IMR-90 (cell line): ENCODE measurements around the gene FAM89B. TPM values are rescaled to one million over a fixed set of nuclear protein-coding genes. Genes with fewer than 3 reads are reported as not detected.

Experiments
- ATAC-seq: fragments of 200-7000 bp; cut with Tn5 transposase; 2 replicates; pipeline ENCODE4 v1.9.1; 2020; ENCODE audit warnings: low read depth, mild to moderate bottlenecking, moderate library complexity
- BruUV-seq: library from RNA; stranded (reverse); fragments of 400-500 nt; replicated peaks from 2 replicates; lab custom pipeline; 2021; lab: Mats Ljungman, UMichigan
- CTCF ChIA-PET: fragments of 300-600 bp; formaldehyde crosslinking; extraction: SDS; loops from one replicate; lab custom pipeline; 2021; ENCODE audit warnings: antibody characterized with exemption; lab: Yijun Ruan, JAX
- POLR2A ChIA-PET: fragments of 300-600 bp; sonication (Branson Sonifier 250); formaldehyde crosslinking; loops from one replicate; lab custom pipeline; 2022; ENCODE audit warnings: antibody characterized with exemption; ENCODE audit not compliant: unreplicated experiment; lab: Charles Lee
- DNase-seq: peaks from one replicate; pipeline ENCODE4 v3.0.0; 2013
- H2AFZ ChIP-seq: replicated peaks from 2 replicates; pipeline ENCODE3; 2013; ENCODE audit warnings: low read length, mild to moderate bottlenecking; ENCODE audit not compliant: poor library complexity
- H2AK5ac ChIP-seq: 2 replicates; pipeline ENCODE4 v1.6.1; 2013; ENCODE audit warnings: low read depth, low read length, inconsistent platforms
- H2AK9ac ChIP-seq: replicated peaks from 2 replicates; pipeline ENCODE3; 2013; ENCODE audit warnings: mild to moderate bottlenecking, low read depth, low read length, moderate library complexity; ENCODE audit not compliant: poor library complexity
- H2BK120ac ChIP-seq: 2 replicates; pipeline ENCODE4 v1.6.1; 2013; ENCODE audit warnings: low read depth, low read length, inconsistent platforms
- H2BK15ac ChIP-seq: 3 replicates; pipeline ENCODE4 v1.6.1; 2013; ENCODE audit warnings: low read depth, low read length, inconsistent platforms
- H2BK20ac ChIP-seq: 2 replicates; pipeline ENCODE4 v1.6.1; 2013; ENCODE audit warnings: low read depth, mild to moderate bottlenecking, inconsistent platforms, low read length, moderate library complexity
- H2BK5ac ChIP-seq: 2 replicates; pipeline ENCODE4 v1.6.1; 2013; ENCODE audit warnings: mild to moderate bottlenecking, low read depth, low read length, inconsistent platforms; ENCODE audit not compliant: poor library complexity, severe bottlenecking
- H3K14ac ChIP-seq: replicated peaks from 2 replicates; pipeline ENCODE4 v1.6.1; 2013; ENCODE audit warnings: low read depth, low read length, inconsistent platforms
- H3K18ac ChIP-seq: 2 replicates; pipeline ENCODE4 v1.6.1; 2013; ENCODE audit warnings: low read depth, low read length, control low read depth
- H3K23ac ChIP-seq: 2 replicates; pipeline ENCODE4 v1.6.1; 2013; ENCODE audit warnings: low read depth, low read length, inconsistent platforms
- H3K27ac ChIP-seq: 2 replicates; pipeline ENCODE4 v1.5.1; 2013; ENCODE audit warnings: mild to moderate bottlenecking, control low read depth, low read length; ENCODE audit not compliant: insufficient read depth
- H3K27me3 ChIP-seq: 2 replicates; pipeline ENCODE4 v1.6.1; 2013; ENCODE audit warnings: low read length; ENCODE audit not compliant: control insufficient read depth, insufficient read depth
- H3K36me3 ChIP-seq: 2 replicates; pipeline ENCODE4 v1.6.1; 2013; ENCODE audit warnings: low read length, mixed read lengths; ENCODE audit not compliant: control insufficient read depth, insufficient read depth
- H3K4ac ChIP-seq: 2 replicates; pipeline ENCODE4 v1.6.1; 2013; ENCODE audit warnings: low read depth, low read length, inconsistent platforms
- H3K4me1 ChIP-seq: 2 replicates; pipeline ENCODE4 v1.6.1; 2013; ENCODE audit warnings: low read length, mixed read lengths; ENCODE audit not compliant: control insufficient read depth, insufficient read depth
- H3K4me2 ChIP-seq: 2 replicates; pipeline ENCODE4 v1.6.1; 2013; ENCODE audit warnings: low read depth, mild to moderate bottlenecking, control low read depth, low read length, moderate library complexity
- H3K4me3 ChIP-seq: 2 replicates; pipeline ENCODE4 v1.5.1; 2013; ENCODE audit warnings: low read depth, mild to moderate bottlenecking, control low read depth, low read length, moderate library complexity; ENCODE audit not compliant: insufficient read depth
- H3K56ac ChIP-seq: 2 replicates; pipeline ENCODE4 v1.6.1; 2013; ENCODE audit warnings: low read length, inconsistent platforms; ENCODE audit not compliant: insufficient read depth; ENCODE audit errors: extremely low read depth
- H3K79me1 ChIP-seq, 2 experiments: 2 replicates each; pipeline ENCODE4 v1.6.1; 2013; ENCODE audit warnings: low read length in 2 of 2, inconsistent platforms in 1 of 2, low read depth in 1 of 2
- H3K9ac ChIP-seq: 2 replicates; pipeline ENCODE4 v1.6.1; 2013; ENCODE audit warnings: low read depth, low read length, control low read depth
- H3K9me1 ChIP-seq: 2 replicates; pipeline ENCODE4 v1.6.1; 2013; ENCODE audit warnings: low read length, inconsistent platforms; ENCODE audit not compliant: insufficient read depth
- H3K9me3 ChIP-seq: 2 replicates; pipeline ENCODE4 v1.6.1; 2013; ENCODE audit warnings: low read length; ENCODE audit not compliant: control insufficient read depth, insufficient read depth
- H4K20me1 ChIP-seq: 2 replicates; pipeline ENCODE4 v1.6.1; 2013; ENCODE audit warnings: low read length, inconsistent platforms; ENCODE audit not compliant: insufficient read depth
- H4K5ac ChIP-seq: 2 replicates; pipeline ENCODE4 v1.6.1; 2013; ENCODE audit warnings: mild to moderate bottlenecking, low read depth, low read length, control low read depth
- H4K8ac ChIP-seq, 2 experiments: 2 replicates each; pipeline ENCODE4 v1.6.1; 2013; ENCODE audit warnings: low read depth in 2 of 2, low read length in 2 of 2, control low read depth in 1 of 2, inconsistent platforms in 1 of 2
- H4K91ac ChIP-seq: 2 replicates; pipeline ENCODE4 v1.6.1; 2013; ENCODE audit warnings: low read depth, low read length, inconsistent platforms; ENCODE audit not compliant: insufficient read depth
- CEBPB ChIP-seq: IDR thresholded peaks from 2 replicates; pipeline ENCODE4 v1.6.1; 2012; ENCODE audit warnings: low read depth, low read length, improper control_type of control experiment
- FOS ChIP-seq: fragments of 150-350 bp; IDR thresholded peaks from 2 replicates; pipeline ENCODE4 v1.6.1; 2016; ENCODE audit warnings: low read depth, low read length
- MAZ ChIP-seq: IDR thresholded peaks from 2 replicates; pipeline ENCODE4 v1.6.1; 2012; ENCODE audit warnings: low read depth, mild to moderate bottlenecking, low read length, improper control_type of control experiment, moderate library complexity, borderline replicate concordance
- NFE2L2 ChIP-seq: fragments of 150-350 bp; IDR thresholded peaks from 2 replicates; pipeline ENCODE4 v1.6.1; 2016; ENCODE audit warnings: low read depth, mild to moderate bottlenecking, low read length
- POLR2A ChIP-seq: IDR thresholded peaks from 2 replicates; pipeline ENCODE4 v1.6.1; 2012; ENCODE audit warnings: mild to moderate bottlenecking, low read depth, low read length
- RFX5 ChIP-seq: IDR thresholded peaks from 2 replicates; pipeline ENCODE4 v1.8.0; 2012; ENCODE audit warnings: low read depth, mild to moderate bottlenecking, low read length, moderate library complexity
- WGBS, 2 experiments: methylation state at CpG; one replicate each; pipeline versions ENCODE4 v1.1.5 to v1.1.7; 2013; ENCODE audit warnings: missing lambda C conversion rate in 2 of 2; ENCODE audit not compliant: insufficient read length in 1 of 2; ENCODE audit errors: extremely low coverage in 2 of 2; 5-methylcytosine and 5-hydroxymethylcytosine counted together
- dilution Hi-C: fragments of 300-500 bp; cut with HindIII; formaldehyde crosslinking; loops from one replicate; pipeline ENCODE4 v1.14.3; 2018; ENCODE audit warnings: low sequenced_read_pairs; ENCODE audit not compliant: unreplicated experiment
- in situ Hi-C: fragments of 300-500 bp; cut with MboI; formaldehyde crosslinking; loops from 3 replicates; pipeline ENCODE4 v1.14.3; 2019; ENCODE audit warnings: low sequenced_read_pairs, inconsistent platforms, mixed read lengths
- intact Hi-C: fragments of 100-400 bp; cut with micrococcal nuclease; formaldehyde crosslinking; loops from 2 replicates; pipeline ENCODE4 v1.10.0; 2022
- polyA plus RNA-seq, 3 experiments: library from polyadenylated mRNA; depleted of rRNA; stranded (reverse); fragments of >200 nt; gene quantifications; 2 replicates each; pipeline ENCODE4 v1.2.3, GENCODE V29; 2012; ENCODE audit warnings: low replicate concordance in 1 of 3
- total RNA-seq: library from RNA; depleted of rRNA; stranded (reverse); fragments of >200 nt; gene quantifications from 2 replicates; pipeline ENCODE4 v1.2.3, GENCODE V29; 2012

Gene FAM89B
- total and polyA plus RNA-seq, 2 of the 4 experiments (the other 2 are of a cell fraction), result 12.0 to 65.5 TPM

DNA sequence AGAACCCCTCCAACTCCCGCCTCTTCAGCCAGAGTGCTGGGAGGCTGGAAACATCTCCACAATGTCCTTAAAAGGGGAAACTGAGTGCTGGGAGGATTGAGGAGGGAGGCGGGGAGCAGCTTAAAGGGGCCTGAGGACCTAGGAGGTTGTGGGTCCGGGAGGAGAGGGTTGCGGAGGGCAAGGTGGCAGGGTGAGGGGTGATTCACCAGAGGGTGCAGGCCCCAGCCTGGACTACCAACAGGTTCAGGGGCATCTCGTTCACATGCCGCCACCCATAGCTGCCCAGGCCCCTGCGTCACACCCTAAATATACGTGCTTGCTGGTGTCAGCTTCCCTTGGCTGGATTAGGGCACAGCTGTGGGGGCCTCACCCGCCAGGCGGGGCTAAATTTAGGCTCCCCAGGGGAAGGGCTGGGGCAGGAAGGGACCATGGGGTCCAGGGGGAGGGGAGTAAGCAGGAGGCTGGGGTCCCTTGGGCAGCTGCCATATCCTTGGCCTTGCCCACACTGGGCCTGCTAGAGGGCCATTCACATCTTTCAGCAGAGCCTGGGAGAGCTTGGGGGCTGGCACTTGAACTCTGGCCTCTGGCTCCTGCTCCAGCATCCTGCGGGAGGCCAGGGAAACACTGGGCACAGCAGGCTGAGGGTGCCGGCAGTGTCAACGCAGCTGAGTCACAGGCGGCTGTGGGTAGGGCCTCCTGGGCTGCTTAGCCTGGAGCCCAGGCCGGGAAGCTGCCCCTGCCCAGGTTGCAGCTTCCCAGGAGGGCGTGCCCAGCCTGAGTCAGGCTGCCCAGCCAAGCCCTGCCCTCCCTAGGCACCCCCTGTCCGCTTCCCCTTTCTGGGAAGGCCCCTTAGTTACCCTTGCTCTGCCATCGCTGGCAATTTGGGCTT lies 4.8 kb downstream of the FAM89B start (continued):
- no peak for TF ChIP-seq NFE2L2
- no peak for TF ChIP-seq CEBPB
- TF ChIP-seq RFX5, result no peak
- 0 out of 2 replicates have a peak, but pooled peaks have one; percentile 25 for TF ChIP-seq FOS
- peak; percentile 30; the same call in 1 of the 2 replicates for TF ChIP-seq POLR2A

DNA sequence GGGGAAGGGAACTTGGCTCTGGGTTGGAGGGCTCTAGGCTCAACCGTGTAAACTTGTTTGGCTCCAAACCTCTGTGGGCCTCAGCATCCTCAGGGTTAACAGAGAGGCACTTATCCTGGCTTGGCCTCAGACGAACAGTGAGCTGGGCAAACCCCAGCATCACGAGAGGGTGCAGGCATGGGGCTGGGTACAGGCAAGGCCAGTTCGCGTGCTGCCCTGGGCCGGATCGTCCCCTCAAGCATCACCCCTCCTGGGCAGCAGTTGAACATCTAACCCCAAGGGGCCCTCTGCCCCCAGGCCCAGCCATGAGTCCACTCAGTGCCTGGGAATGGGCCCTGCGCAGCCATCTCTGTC lies 5.4 kb downstream of the FAM89B start:
- Histone ChIP-seq H3K23ac (peak overlapping the region; percentile 50), H3K27ac (peak overlapping the region; percentile 72), H3K79me1 (peaks cover 20 to 55% of the 10 kb centered on the region in 2 experiments; a peak in 3 of 4 replicates), H4K8ac (peak overlapping the region in 1 of 2 experiments; percentile 38; a peak in 1 of 4 replicates), H3K9me1 (peaks cover 8% of the 10 kb centered on the region), H3K36me3 (peaks cover 26% of the 10 kb centered on the region; the same call in 1 of the 2 replicates), H3K9ac (peak overlapping the region; percentile 8; the same call in 1 of the 2 replicates), H3K4me2 (peak overlapping the region; percentile 69), H4K5ac (no peak overlapping the region), H2BK120ac (peak overlapping the region; percentile 11; the same call in 1 of the 2 replicates), H3K18ac (0 out of 2 replicates have a peak overlapping the region, but pooled peaks have one; percentile 17), H3K14ac (peak overlapping the region; percentile 52; the same call in 1 of the 2 replicates), H2BK15ac (no peak overlapping the region), H3K4me1 (peaks cover 29% of the 10 kb centered on the region), H3K4me3 (no peak overlapping the region), H4K20me1 (peaks cover 25% of the 10 kb centered on the region), H2AK9ac (peak overlapping the region; percentile 95), H2BK5ac (peak overlapping the region; percentile 40), H2BK20ac (no peak overlapping the region), H3K56ac (no peak overlapping the region), H2AFZ (peak overlapping the region; percentile 70), H2AK5ac (peak overlapping the region; percentile 83), H4K91ac (peak overlapping the region; percentile 27), H3K4ac (peak overlapping the region; percentile 75), H3K9me3 (no peaks in the 10 kb centered on the region), H3K27me3 (no peaks in the 10 kb centered on the region)
- DNase-seq (no peak), ATAC-seq (no peak)
- intact Hi-C loops (loop anchor here (2.0 kb wide), 1 partner anchor 13 kb away; no protein-coding TSS in a partner anchor), in situ Hi-C loops (no loop called here), dilution Hi-C loops (no loop called here)
- TF ChIP-seq POLR2A, result peak; percentile 10; the same call in 1 of the 2 replicates
- TF ChIP-seq MAZ, result no peak
- WGBS, 2 experiments, result 0% methylated on average over 1 of the region's 8 CpGs; no CpG with 5 or more reads in 1 of the 2 experiments
- ChIA-PET POLR2A (no interaction called here), CTCF (no interaction called here)
- no TSS peak for BruUV-seq
